Measurements from ENCODE around the gene BRD4.

DNA sequence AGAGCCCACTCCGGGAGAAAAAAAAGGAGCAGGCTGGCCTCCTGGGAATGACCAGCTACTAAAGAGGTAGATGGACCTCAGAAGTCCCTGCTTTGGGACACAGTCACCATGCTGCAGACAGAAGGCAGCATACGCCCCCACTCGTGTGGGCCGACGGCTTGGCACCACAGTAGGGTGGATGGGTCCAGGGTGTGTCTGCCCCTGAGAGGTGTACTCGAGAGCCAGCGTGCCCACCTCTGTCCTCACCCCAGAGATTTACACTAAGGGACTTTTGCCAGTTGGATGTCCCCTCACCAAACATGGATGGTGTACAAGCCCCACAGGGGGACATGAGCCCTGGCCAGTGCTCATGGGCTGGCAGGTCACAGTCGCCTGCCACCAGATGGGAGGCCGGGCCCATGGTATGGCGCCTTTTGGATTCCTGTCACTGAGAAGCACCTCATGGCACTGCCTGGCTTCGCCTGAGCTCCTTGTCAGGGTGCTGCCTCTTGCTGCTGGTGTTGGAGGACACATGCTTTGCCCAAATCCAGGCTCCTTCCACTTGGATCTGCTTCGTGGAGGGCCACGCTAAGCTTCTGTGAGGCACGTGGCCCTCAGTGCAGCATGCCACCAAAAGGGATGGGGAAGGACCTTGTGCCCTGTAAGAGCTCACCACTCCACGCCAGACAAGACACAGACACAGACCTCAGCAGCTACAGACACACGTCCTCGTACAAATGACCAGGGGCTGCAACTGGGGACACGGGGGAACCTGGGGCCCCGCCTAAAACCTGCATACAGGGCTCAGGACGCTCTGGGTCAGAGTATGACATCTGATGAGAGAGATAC, 86.8 kb downstream of the BRD4 start:
- TF ChIP-seq, protein P1, sequence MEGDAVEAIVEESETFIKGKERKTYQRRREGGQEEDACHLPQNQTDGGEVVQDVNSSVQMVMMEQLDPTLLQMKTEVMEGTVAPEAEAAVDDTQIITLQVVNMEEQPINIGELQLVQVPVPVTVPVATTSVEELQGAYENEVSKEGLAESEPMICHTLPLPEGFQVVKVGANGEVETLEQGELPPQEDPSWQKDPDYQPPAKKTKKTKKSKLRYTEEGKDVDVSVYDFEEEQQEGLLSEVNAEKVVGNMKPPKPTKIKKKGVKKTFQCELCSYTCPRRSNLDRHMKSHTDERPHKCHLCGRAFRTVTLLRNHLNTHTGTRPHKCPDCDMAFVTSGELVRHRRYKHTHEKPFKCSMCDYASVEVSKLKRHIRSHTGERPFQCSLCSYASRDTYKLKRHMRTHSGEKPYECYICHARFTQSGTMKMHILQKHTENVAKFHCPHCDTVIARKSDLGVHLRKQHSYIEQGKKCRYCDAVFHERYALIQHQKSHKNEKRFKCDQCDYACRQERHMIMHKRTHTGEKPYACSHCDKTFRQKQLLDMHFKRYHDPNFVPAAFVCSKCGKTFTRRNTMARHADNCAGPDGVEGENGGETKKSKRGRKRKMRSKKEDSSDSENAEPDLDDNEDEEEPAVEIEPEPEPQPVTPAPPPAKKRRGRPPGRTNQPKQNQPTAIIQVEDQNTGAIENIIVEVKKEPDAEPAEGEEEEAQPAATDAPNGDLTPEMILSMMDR (IDR thresholded peaks at IDR 0.05) = no peak
- TF ChIP-seq POLR2A (IDR thresholded peaks at IDR 0.05) = no peak
